Suppressor macrophage (primary cell): ENCODE data around the gene XIRP2.

Source experiments
- DNase-seq, 4 experiments: peaks; one replicate each; pipeline ENCODE4 v3.0.0-alpha.2; 2020 to 2022

XIRP2 gene

GRCh38 chr2:167140330-167140729 lies 252.1 kb downstream of the XIRP2 start:
- DNase-seq = no peak

- no peak for DNase-seq
Measured at GRCh38 chr2:167140767-167141166, 252.5 kb downstream of the XIRP2 start.

- DNase-seq = no peak
Measured at GRCh38 chr2:167142554-167142953, 254.3 kb downstream of the XIRP2 start.

- DNase-seq = no peak
Measured at GRCh38 chr2:167144179-167144898, 256.1 kb downstream of the XIRP2 start.

- no peak for DNase-seq
Measured at GRCh38 chr2:167147271-167147941, 259.1 kb downstream of the XIRP2 start.

GRCh38 chr2:167151894-167152293 lies 263.6 kb downstream of the XIRP2 start:
- DNase-seq = no peak

GRCh38 chr2:167157523-167157922 lies 269.2 kb downstream of the XIRP2 start:
- no peak for DNase-seq

- no peak for DNase-seq
Measured at GRCh38 chr2:167177196-167177595, 288.9 kb downstream of the XIRP2 start.

- DNase-seq = no peak
Measured at GRCh38 chr2:167181134-167181533, 292.9 kb downstream of the XIRP2 start.

- no peak for DNase-seq
Measured at GRCh38 chr2:167181688-167182087, 293.4 kb downstream of the XIRP2 start.

GRCh38 chr2:167182403-167182802 lies 294.1 kb downstream of the XIRP2 start:
- DNase-seq = no peak

GRCh38 chr2:167183931-167184330 lies 295.7 kb downstream of the XIRP2 start:
- no peak for DNase-seq

- DNase-seq = no peak
Measured at GRCh38 chr2:167186465-167186864, 298.2 kb downstream of the XIRP2 start.

GRCh38 chr2:167187049-167187727 lies 298.9 kb downstream of the XIRP2 start:
- DNase-seq = no peak

GRCh38 chr2:167187978-167188967 lies 300.0 kb downstream of the XIRP2 start:
- no peak for DNase-seq

- DNase-seq = no peak
Measured at GRCh38 chr2:167190053-167190452, 301.8 kb downstream of the XIRP2 start.

GRCh38 chr2:167191588-167191987 lies 303.3 kb downstream of the XIRP2 start:
- DNase-seq = no peak

- DNase-seq = no peak
Measured at GRCh38 chr2:167192833-167193232, 304.6 kb downstream of the XIRP2 start.

- DNase-seq = peak; percentile 52 to 79 (median 66)
Measured at GRCh38 chr2:167196461-167197252, 308.4 kb downstream of the XIRP2 start.

- peak in 2 of 4 experiments; percentile 11 to 13 for DNase-seq
Measured at GRCh38 chr2:167198009-167198408, 309.7 kb downstream of the XIRP2 start.

GRCh38 chr2:167198576-167198975 lies 310.3 kb downstream of the XIRP2 start:
- no peak for DNase-seq

- no peak for DNase-seq
Measured at GRCh38 chr2:167200019-167200418, 311.7 kb downstream of the XIRP2 start.
